T follicular helper cell (primary cell): ENCODE measurements around the gene PSME2.
A peak's percentile ranks its signal among the peaks of the same experiment; 100 is the strongest.

Source experiments
- DNase-seq: peaks from one replicate; pipeline ENCODE4 v3.0.0-alpha.2; 2020; ENCODE audit warnings: low read depth
- total RNA-seq, 2 experiments: gene quantifications; one replicate each; lab custom pipeline; 2026; lab: John Stamatoyannopoulos, UW

The PSME2 gene
- total RNA-seq: 110 to 343 reads per million in 2 experiments

GRCh38 chr14:24146453-24146977 lies at the start of gene PSME2:
Gene PSME2 (minus strand): TSS chr14:24146610. CDS start chr14:24146581, 29 bp downstream.
- peak; percentile 65 for DNase-seq

GRCh38 chr14:24195186-24196070 lies 49.0 kb upstream of the PSME2 start, which contains the start of gene TM9SF1:
Gene TM9SF1 (minus strand): TSS chr14:24195441. CDS start chr14:24195019, 422 bp downstream.
- peak; percentile 82 for DNase-seq

GRCh38 chr14:24194873-24195185 lies 48.4 kb upstream of the PSME2 start:
- DNase-seq: no peak

- no peak for DNase-seq
Observed at GRCh38 chr14:24194186-24194872, 47.9 kb upstream of the PSME2 start.

- no peak for DNase-seq
Observed at GRCh38 chr14:24192933-24193332, 46.5 kb upstream of the PSME2 start.

GRCh38 chr14:24190416-24190815 lies 44.0 kb upstream of the PSME2 start:
- no peak for DNase-seq

- no peak for DNase-seq
Observed at GRCh38 chr14:24189460-24189859, 43.0 kb upstream of the PSME2 start.

GRCh38 chr14:24189059-24189375 lies 42.6 kb upstream of the PSME2 start:
- DNase-seq: no peak

GRCh38 chr14:24188251-24189058 lies 42.0 kb upstream of the PSME2 start, which contains the start of gene IPO4:
Gene IPO4 (minus strand): TSS chr14:24188816. CDS start chr14:24188787, 29 bp downstream.
- DNase-seq: peak; percentile 94

- DNase-seq: no peak
Observed at GRCh38 chr14:24187539-24187915, 41.1 kb upstream of the PSME2 start.

GRCh38 chr14:24186831-24187538 lies 40.6 kb upstream of the PSME2 start:
- no peak for DNase-seq

- no peak for DNase-seq
Observed at GRCh38 chr14:24185741-24186140, 39.3 kb upstream of the PSME2 start.

GRCh38 chr14:24185026-24185425 lies 38.6 kb upstream of the PSME2 start:
- DNase-seq: no peak

GRCh38 chr14:24184104-24184970 lies 37.9 kb upstream of the PSME2 start:
- no peak for DNase-seq

- DNase-seq: no peak
Observed at GRCh38 chr14:24183014-24183481, 36.6 kb upstream of the PSME2 start.

GRCh38 chr14:24182110-24182882 lies 35.9 kb upstream of the PSME2 start:
- DNase-seq: no peak

GRCh38 chr14:24181371-24182077 lies 35.1 kb upstream of the PSME2 start:
- DNase-seq: no peak

- DNase-seq: no peak
Observed at GRCh38 chr14:24179961-24180796, 33.8 kb upstream of the PSME2 start.
